Stimulated activated naive CD4-positive, alpha-beta T cell treated with Interleukin-2 at 50 U/mL for 16 hours (primary cell): ENCODE measurements around the gene NKTR.

Experiments used
- DNase-seq: peaks from one replicate; lab custom pipeline; 2025; lab: John Stamatoyannopoulos, UW

NKTR gene

GRCh38 chr3:42681361-42682038 lies 81.0 kb downstream of the NKTR start:
- no peak for DNase-seq

GRCh38 chr3:42682301-42683070 lies 82.0 kb downstream of the NKTR start:
- no peak for DNase-seq

GRCh38 chr3:42683875-42684598 lies 83.6 kb downstream of the NKTR start:
- DNase-seq: peak; percentile 62

GRCh38 chr3:42684632-42685362 lies 84.3 kb downstream of the NKTR start:
- no peak for DNase-seq

- no peak for DNase-seq
Observed at GRCh38 chr3:42685363-42685881, 84.9 kb downstream of the NKTR start, which contains the start of gene KLHL40. Gene KLHL40 (plus strand): TSS chr3:42685537. CDS start chr3:42685619, 82 bp downstream.

- DNase-seq: no peak
Observed at GRCh38 chr3:42685891-42686820, 85.7 kb downstream of the NKTR start.

- no peak for DNase-seq
Observed at GRCh38 chr3:42686832-42687650, 86.6 kb downstream of the NKTR start.

- DNase-seq: no peak
Observed at GRCh38 chr3:42688016-42688415, 87.5 kb downstream of the NKTR start.

- DNase-seq: no peak
Observed at GRCh38 chr3:42688487-42689420, 88.3 kb downstream of the NKTR start.

- no peak for DNase-seq
Observed at GRCh38 chr3:42689421-42690014, 89.0 kb downstream of the NKTR start.

- no peak for DNase-seq
Observed at GRCh38 chr3:42690191-42690590, 89.7 kb downstream of the NKTR start.

GRCh38 chr3:42690766-42691680 lies 90.5 kb downstream of the NKTR start:
- no peak for DNase-seq

GRCh38 chr3:42691816-42692666 lies 91.6 kb downstream of the NKTR start:
- no peak for DNase-seq

- DNase-seq: no peak
Observed at GRCh38 chr3:42692667-42693529, 92.4 kb downstream of the NKTR start.

GRCh38 chr3:42693530-42693930 lies 93.0 kb downstream of the NKTR start:
- DNase-seq: no peak
